ENCODE results near the gene MYO3B.
A peak's percentile ranks its signal among the peaks of the same experiment; 100 is the strongest.
"Not testable (repeated sequence)": the region's sequence is repeated elsewhere in the genome, so short reads cannot be mapped to it uniquely, and the experiment has no call there.

MYO3B gene

DNA sequence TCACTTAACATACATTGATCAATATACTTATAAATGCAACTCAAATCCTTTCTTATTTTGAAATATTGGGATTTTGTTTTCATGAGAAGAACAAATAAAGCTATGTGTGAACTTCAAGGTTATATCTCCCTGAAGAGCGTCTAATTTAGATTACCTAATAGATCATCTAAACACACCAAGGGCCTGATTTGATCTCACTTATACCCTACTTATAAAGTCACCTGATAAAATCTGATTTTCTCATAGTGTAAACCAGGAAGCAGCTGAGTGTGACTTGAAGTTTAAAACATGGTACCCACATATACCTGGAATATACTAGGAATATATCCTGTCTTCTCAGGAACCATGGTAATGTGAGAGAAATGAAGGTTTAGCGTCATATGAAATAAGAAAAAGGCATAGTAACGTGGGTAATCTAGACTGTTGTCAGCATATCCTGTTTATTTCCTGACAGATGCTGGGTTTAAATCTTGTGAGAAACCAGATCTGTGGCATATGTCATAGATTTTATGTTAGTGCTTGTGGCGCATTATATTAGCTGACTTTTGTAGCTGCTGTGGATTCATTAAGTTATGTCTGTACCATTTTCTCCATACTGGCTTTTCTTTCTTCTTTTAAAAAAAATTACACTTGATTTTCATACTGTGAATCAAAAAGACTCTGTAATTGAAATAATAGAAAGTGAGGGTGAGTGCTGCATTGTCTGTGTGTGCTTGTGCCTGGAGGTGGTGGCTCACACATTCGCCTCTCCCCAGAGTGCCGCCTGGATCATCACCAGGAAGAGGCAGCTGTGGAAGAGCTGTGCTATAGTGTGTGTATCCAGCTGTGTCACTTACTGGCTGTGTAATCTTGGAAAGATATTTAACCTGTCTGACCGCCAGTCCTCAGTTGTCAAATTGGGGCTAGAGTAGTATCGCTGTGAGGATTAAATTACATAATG is 164.0 kb downstream of the MYO3B start:
- DNase-seq (ENCODE audit: low spot score) = no peak

DNA sequence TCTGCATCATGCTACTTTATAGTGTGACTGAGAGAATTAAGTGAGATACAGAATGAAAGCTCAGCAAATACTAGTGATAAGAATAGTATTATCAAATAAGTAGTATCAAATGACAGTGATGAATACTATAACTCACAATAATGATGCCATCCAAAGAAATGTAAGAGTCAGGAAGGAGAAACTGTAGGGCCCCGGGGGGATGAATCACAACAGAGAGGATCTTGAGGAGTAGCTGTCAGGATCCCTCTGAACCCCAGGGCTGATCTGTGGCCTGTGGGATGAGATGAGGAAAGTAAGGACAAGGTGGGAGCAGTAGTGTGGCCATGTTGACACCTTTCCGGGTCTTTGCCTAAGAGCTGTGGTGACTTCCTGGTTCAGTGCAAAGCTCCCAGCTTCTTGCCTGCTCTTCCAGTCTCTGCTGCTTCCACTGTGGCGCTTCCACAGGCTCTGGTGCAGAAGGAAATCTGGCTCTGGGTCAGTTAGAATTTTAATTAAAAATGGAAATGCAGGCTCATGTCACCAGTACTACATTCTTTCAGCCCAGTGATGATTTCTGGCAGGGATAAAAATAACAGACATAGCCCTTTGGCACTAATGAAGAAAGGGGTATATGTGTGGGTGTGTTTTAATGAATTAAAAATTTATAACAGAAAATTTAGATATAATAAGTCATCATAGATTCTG is 166.9 kb downstream of the MYO3B start:
- no peak for DNase-seq (ENCODE audit: low spot score)

DNA sequence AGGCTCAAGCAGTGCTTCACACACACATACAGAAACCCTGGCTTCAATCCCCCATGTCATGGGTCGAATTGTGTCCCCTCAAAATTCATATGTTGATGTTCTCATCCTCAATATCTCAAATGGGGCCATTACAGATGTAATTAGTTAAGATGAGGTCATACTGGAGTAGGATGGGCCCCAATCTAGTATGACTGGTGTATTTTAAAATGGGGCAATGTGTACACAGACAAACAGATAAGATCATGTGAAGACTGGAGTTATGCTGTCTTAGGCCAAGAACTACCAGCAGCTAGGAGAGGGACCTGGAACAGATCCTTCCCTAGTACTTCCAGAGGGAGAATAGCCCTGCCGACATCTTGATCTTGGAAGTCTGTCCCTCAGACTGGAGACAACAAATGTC is 167.7 kb downstream of the MYO3B start:
- no peak for DNase-seq (ENCODE audit: low spot score)

DNA sequence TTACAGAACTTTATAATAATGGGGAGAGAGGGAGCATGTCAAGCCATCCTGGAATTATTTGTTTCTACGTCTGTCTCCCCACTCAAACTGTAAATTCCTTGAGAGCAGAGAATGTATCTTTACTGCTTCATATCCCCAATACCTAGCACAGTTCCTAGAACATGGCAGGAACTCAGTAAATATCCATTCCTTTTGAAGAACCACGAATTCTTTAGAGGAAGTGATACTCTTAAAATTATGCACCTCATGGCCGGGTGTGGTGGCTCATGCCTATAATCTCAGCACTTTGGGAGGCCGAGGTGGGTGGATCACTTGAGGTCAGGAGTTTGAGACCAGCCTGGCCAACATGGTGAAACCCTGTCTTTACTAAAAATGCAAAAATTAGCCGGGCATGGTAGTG is 171.3 kb downstream of the MYO3B start:
- DNase-seq (ENCODE audit: low spot score) = not testable (repeated sequence)

DNA sequence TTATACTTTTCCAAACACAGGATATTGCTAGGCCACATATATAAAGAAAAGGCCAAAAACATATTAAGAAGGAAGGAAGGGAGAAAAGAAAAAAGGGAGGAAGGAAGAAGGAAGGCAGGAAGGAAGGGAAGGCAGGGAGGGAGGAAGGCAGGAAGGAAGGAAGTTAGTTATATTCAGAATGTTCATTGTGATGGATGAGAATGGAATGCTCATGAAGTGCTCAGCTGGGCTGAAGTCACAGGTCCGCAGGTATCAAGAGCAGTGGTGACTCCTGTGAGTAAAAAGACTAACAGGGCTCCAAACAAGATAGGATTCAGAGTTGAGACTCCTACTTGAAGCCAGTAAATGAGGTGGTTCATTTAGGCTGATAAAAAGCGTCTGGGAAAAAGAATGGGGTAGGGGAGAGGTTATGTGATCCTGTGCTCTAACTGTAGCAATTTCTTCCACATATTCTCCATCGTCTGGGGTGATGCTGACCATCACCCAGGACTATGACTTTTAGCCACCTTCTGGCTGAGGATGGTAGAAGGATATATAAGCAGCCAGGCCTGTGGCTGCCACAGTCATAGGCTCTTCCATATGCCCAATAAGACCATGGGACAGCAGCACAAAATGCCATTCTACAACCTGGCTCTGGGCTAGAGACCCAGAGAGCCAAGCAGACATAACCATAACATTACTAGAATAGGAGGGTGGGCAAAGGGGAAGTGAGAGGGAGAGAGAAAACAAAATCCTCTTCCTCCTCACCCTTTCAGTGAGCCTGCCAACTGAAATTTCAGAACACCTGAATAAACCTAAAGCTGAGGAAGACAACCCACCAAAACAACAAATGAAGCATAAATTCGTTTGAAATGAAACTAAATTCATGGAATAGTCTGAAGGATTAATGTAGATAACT is 173.2 kb downstream of the MYO3B start:
- DNase-seq (ENCODE audit: low spot score) = no peak

DNA sequence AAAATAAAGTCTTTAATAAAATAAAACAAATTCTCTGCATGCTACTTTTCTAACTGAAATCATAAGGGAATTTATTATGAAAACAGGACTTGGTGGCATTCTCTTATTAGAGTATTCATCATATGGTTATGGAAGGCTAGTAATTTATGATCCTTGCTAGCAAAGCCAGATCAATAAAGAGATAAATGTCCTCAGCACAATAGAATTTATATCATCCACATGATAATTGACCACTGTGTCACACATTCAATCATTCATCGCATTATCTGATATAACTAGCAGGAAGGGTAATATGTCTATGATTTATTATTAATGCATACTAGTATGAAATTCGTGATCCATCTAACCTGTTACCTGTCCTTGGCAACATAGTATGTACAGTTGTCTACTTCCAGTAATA is 175.8 kb downstream of the MYO3B start:
- no peak for DNase-seq (ENCODE audit: low spot score)

DNA sequence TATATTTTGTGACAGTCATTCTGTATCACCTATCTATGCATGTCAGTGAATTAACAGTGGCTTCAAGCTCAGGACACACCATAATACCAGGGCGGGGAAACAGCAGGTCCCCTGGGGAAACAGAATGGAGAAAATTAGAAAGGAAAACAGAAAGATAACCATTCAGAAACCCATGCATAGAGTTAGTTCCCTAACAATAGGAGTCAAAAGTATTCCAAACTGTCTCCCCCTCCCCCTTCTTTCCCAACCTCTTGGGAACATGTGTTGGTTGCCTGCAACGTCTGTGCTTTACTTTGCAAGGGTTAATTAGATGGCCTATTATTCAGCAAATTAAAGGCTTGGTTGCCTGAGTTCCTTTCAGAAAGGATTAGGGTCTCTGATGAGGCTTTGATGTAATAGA is 176.4 kb downstream of the MYO3B start:
- DNase-seq (ENCODE audit: low spot score) = no peak

DNA sequence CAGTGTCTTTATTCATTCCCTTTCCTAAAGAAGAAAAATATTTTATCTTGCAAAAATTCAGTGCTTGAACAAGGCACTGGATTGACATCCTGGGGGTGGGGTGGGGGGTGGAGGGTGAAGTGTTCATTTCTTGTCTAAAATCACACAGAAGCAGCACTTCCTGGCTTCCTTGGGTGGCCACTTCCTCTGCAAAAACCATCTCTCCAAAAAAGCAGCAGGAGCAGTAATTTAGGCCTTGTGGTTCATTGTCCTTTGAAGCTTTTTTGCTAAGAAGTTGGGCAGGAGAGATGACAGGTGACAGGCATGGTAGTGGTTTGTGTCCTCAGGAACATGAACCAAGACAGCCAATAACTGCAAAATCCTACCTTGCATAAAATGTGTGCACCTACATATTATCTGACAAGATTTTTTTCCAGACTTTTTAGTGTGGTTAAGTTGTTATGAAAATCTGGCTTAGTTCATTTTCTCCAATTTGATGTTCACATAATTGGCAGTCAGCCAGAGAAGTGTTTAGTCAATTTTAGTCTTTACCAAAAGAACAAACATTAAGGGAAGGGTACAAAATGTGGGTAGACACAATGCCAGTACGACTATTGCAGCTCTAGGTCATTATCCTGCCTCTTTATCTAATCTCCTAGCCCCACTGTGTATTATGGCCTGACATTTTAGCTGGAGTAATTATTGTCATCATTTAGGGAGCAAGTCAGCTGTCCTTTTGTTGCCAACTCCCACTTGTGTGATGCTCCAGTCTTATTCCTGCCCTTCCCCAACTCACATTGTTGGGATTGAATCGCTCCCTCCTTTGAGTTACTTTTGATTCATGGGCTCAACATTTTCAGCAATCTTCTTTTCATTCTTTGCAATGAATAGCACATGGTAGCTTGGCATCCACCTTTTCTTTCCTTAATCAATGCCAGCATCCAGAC is 177.2 kb downstream of the MYO3B start:
- peak; percentile 17 for DNase-seq (ENCODE audit: low spot score)

DNA sequence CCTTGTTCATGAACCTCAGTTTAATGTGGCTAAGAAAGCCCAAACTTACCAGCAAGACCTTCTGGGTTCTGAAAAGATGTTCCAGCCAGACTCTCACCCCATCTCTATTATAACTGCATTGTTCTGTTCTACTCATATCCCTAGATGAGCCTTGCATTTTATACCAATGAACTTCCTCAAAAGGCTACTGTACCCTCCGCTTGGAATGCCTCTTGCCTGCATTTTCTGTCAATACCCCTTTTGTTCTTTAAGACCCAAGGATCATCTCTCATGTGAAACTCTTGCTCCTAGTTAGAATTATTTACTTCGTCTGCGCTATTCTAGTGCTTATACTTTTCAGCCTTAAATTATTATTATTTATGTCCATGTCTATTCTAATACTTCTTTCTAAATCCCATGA is 181.5 kb downstream of the MYO3B start:
- DNase-seq (ENCODE audit: low spot score) = no peak

DNA sequence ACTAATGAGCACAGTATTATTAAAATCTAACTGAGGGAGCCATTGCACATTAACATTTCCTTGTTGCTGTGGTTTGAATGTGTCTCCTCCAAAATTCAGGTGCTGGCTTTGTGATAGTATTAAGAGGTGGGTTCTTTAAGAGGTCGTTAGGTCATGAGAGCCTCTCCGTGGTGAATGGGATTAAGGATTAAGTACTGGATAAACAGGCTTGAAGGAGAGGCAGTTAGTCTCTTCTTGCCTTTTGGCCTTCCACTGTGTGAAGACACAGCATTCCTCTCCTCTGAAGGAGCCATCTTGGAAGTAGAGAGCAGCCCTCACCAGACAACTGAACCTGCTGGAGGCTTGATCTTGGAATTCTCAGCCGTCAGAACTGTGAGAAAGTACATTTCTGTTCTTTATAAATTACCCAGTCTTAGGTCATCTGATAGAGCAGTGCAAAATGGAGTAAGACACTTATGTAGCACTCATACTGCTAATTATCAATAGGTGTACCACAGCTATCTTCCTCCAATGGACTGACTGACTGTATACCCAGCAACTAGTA is 182.7 kb downstream of the MYO3B start:
- DNase-seq (ENCODE audit: low spot score) = no peak

DNA sequence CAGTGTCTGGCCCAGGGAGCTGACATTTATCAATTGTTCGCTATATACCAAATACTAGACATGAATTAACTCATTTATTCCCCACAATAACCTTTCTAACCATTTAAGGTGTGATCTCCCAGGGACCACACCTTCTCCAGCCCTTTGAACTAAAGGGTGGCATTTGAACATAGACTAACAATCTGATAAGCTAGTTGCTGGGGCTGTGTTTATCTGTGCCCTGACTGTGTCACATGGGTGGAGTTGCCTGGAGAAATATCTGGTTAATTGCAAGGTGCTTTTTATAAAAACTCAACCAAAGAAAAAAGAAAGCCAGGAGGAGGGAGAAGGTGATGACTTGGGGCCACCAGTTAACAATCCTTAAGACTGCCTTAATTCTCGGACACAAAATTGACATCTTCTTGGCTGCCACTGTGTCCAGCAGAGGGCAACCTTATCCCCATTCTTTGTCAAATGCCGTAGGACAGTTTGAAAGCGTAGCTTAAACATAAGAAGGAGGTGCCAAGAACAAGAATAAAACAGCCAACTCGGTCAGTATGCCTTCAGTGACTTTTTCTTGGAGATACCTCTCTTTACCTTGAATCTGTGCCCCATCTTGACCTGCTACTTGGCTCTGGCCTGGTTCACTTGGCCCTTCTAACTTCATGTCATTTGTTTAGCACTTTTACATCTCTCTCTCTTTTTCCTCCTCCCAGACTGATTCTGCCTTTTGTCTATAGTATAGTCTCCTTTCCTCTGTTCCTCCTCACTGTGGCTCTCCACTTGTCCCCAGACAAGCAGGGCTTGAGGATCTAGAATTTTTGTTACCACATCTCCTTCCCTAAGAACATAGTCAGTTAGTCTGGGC is 183.4 kb downstream of the MYO3B start:
- DNase-seq (ENCODE audit: low spot score) = no peak

DNA sequence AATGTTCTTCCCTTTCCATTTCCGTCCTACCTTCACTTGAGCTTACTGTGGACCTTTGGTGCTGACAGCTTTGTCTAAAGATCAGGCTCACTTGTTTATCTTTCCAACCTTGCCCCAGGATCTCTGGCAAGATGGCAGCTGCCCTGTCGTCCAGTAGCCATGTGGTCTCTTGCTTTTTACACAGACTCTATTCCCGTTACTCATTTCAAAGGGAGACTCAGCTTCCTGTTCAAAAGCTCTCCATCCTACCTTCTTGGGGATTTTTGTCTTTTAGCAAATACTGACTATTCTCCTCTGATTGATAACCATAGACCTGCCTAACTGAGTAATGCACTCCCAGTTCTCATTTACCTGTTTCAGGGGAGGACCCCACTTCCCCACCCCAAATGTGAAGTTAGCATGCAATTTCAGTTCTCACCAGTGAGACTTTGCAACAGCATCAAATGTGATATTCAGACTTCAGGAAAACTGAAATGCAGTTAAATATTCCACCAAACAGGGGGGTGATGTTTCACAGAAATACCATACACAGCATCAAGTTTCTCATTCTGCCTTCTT is 184.4 kb downstream of the MYO3B start:
- DNase-seq (ENCODE audit: low spot score) = no peak

DNA sequence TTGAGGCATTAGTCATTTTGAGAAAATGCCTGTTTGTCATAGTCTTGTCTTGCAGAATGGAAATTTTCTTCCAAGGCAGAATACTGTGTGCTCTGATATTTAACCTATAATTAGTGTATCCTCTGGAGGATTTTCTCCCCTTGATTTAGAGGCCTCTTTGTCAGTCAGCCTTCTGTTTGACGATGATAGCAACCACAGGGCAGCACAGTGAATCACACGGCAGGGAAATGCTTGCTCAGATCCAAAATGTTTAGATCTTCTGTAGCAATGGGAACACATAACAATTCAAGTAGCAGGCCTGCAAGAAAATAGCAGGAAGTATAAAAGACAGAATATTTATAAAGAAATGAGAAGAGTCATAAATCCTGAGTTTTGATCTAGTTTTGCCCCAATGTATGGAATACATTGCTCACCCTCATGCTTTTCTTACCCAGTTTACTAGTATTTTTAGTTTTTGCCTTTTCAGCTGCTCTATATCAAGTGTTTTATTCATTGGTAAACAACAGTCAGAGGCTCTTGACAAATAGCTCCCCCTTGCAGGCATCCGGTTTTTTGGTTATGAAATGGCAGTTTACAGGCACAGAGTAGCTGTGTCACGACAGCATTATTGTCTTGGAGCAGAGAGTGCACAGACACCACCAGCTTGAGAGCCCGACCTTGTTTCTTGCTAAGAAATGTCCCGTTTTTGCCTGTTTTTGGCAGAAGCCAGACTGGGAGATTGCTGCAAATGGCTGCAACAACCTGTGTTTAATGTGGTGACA is 185.1 kb downstream of the MYO3B start:
- no peak for DNase-seq (ENCODE audit: low spot score)

DNA sequence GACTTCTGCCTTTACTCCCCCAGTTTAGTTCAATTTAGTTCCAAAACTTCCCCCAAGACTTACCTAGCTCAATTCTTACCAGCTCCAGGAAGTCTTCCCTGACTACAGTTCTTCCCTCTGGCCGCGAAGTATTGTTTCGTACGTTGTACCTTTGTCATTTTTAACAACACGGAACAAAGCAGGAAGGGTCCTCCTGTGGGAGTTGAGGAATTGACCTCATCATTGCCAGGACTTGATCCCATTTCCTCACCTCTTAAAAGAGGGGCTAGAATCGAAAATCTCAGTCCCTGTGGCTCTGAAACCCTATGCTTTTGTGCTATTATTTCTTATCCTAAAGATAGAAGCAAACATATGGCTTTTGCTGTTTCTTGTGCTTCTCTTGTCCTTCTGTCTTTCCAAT is 187.1 kb downstream of the MYO3B start:
- no peak for DNase-seq (ENCODE audit: low spot score)

DNA sequence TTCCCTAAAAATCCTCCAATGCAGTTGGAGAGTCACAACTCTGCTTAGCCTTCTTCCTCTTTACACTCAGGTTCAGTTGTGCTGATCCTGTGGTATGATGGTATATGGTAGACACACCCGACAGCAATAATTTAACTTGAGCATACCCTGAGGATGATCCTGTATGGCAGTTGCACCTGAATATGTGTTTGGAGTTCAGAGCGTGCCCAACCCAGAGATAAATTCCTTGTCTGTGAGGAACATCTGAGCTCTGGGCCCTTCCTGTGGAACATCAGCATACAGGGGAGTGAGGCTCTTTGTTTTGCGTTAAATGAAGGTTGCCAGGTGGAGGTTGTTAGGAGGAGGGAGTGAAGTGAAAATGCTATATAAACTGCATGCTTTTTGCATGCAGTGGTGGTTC is 187.7 kb downstream of the MYO3B start:
- DNase-seq (ENCODE audit: low spot score) = no peak

DNA sequence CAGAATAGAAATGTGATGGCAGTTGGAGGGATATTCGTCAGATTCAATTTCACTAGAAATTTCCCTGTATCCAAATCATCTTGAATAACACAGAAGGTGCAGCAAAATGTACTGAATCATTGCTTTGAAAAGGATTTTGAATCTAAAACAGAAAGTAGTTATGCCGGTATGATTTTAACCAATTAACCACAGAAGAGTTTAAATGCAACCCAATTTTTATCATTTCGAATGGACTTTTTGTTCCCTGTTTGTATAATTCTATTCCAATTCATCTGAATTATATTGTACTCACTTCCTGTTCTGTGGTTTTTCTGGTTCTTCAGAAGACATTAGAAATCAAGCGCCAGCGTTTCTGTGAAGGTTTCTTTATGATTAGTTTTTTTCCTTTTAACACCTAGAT is 190.4 kb downstream of the MYO3B start:
- DNase-seq (ENCODE audit: low spot score) = no peak

DNA sequence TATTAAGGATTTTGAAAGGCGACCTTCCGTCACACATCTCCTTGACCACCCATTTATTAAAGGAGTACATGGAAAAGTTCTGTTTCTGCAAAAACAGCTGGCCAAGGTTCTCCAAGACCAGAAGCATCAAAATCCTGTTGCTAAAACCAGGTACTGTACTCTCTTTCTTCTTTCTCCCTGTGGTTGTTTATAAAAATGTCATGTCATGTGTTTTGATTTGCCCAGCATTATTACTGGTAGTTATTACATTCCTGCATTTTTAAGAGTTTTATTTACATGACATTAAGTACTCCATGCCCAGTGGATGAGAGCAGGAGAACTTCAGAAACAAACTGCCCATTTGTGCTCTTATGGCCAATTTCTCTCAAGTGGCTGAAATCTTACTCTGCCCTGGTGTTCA is 191.3 kb downstream of the MYO3B start:
- no peak for DNase-seq (ENCODE audit: low spot score)

DNA sequence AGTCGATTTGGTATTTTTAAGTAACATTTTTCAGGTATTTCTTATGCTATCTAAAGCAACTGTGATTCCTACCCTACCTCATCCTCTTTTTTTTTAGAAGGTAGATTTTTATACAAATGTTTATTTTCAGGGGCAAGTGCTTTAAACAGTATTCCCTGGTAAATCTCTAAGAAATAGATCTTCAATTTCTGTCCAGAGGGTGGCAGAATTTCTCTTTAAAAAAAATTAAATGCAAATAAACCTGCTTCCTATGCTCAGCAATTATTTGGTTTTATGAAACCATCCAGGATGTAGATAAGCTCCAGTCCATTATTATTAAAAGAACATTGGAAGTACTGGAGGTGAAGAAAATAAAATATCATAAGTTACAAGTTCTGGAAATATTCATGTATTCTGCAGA is 191.9 kb downstream of the MYO3B start:
- no peak for DNase-seq (ENCODE audit: low spot score)

All from putamen (tissue), 1 donor.